Measurements from ENCODE around the gene ORAI3. TPM values are rescaled to one million over a fixed set of nuclear protein-coding genes. Genes with fewer than 3 reads are reported as not detected.

Gene ORAI3
- total and polyA plus RNA-seq, 2 of the 13 experiments (the other 11 are each of a cell fraction or from before 2014, with no cell fraction given), result 11.4 to 32.0 TPM

DNA sequence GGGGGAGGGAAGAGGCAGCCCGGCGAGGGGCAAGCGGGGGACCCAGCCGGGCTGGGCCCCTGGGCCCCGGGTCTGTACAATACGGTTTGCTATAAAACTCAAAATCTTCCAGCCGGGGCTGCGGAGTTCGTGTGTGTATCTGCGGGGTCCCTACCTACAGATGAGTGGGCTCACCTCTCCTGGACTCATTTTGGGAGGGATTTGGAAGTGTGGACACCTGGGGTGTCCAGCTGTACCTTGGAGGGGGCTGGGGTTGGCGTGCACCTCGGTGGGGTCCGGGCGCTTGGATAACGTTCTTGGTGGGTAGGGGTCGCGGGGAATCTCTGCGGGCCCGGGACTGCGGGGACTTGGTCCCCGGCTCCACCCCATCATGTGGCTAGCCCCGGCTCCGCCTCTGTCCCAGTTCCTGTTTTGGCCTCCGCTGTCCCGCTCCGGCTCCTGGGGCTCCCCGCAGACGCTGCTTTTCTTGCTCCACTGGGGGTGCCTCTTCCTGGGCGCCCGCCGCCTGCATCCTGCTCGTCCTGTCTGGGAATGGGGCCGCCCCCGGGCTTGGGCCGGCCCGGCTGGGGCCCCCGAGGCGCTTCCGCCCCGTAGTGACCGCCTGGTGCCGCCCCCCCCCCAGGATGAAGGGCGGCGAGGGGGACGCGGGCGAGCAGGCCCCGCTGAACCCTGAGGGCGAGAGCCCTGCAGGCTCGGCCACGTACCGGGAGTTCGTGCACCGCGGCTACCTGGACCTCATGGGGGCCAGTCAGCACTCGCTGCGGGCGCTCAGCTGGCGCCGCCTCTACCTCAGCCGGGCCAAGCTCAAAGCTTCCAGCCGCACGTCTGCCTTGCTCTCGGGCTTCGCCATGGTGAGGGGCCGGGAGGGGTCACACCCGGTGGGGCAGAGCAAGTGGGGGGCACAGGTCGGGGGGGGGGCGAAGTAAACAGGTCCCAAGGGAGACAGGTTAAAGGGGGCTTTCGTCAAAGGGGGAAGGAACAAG is at the start of gene ORAI3 (continued):
- TF ChIP-seq ZNF512B (CRISPR knock-in tag; IDR thresholded peaks at IDR 0.05; ENCODE audit: borderline replicate concordance), result no peak
- peak; percentile 74; the same call in 1 of the 2 replicates for TF ChIP-seq ZNF563 (CRISPR knock-in tag; IDR thresholded peaks at IDR 0.05)
- 0 out of 2 replicates have a peak, but pooled peaks have one; percentile 5 for TF ChIP-seq NRL (CRISPR knock-in tag; IDR thresholded peaks at IDR 0.05; ENCODE audit: borderline replicate concordance)
- TF ChIP-seq GABPB1 (CRISPR knock-in tag; IDR thresholded peaks at IDR 0.05), result peak; percentile 77; the same call in 1 of the 2 replicates
- TF ChIP-seq ZNF720 (CRISPR knock-in tag; IDR thresholded peaks at IDR 0.05), result no peak
- no peak for TF ChIP-seq ZNF773 (CRISPR knock-in tag; IDR thresholded peaks at IDR 0.05; ENCODE audit: borderline replicate concordance)
- TF ChIP-seq ZNF343 (CRISPR knock-in tag; IDR thresholded peaks at IDR 0.05), result no peak; the same call in 1 of the 2 replicates
- TF ChIP-seq BHLHE40 (IDR thresholded peaks at IDR 0.05; ENCODE audit: low read length), result no peak
- TF ChIP-seq, protein P1, sequence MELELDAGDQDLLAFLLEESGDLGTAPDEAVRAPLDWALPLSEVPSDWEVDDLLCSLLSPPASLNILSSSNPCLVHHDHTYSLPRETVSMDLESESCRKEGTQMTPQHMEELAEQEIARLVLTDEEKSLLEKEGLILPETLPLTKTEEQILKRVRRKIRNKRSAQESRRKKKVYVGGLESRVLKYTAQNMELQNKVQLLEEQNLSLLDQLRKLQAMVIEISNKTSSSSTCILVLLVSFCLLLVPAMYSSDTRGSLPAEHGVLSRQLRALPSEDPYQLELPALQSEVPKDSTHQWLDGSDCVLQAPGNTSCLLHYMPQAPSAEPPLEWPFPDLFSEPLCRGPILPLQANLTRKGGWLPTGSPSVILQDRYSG (CRISPR knock-in tag; IDR thresholded peaks at IDR 0.05), result 0 out of 2 replicates have a peak, but pooled peaks have one; percentile 30
- no peak for TF ChIP-seq ZNF672 (CRISPR knock-in tag; IDR thresholded peaks at IDR 0.05)
- 0 out of 2 replicates have a peak, but pooled peaks have one; percentile 35 for TF ChIP-seq HDAC1 (CRISPR knock-in tag; IDR thresholded peaks at IDR 0.05)
- TF ChIP-seq EEA1 (CRISPR knock-in tag; IDR thresholded peaks at IDR 0.05; ENCODE audit: borderline replicate concordance), result no peak
- TF ChIP-seq CBX1 (IDR thresholded peaks at IDR 0.05; ENCODE audit: low read depth), result no peak
- TF ChIP-seq TAF1 (CRISPR knock-in tag; IDR thresholded peaks at IDR 0.05), result peak; percentile 67
- TF ChIP-seq ZMYM4 (CRISPR knock-in tag; IDR thresholded peaks at IDR 0.05), result no peak
- 0 out of 2 replicates have a peak, but pooled peaks have one; percentile 48 for TF ChIP-seq ZBTB7B (CRISPR knock-in tag; IDR thresholded peaks at IDR 0.05)
- no peak for TF ChIP-seq ZKSCAN8 (CRISPR knock-in tag; IDR thresholded peaks at IDR 0.05; ENCODE audit: borderline replicate concordance)
- no peak for TF ChIP-seq MXD1 (CRISPR knock-in tag; IDR thresholded peaks at IDR 0.05)
- peak; percentile 74 for TF ChIP-seq SALL1 (CRISPR knock-in tag; IDR thresholded peaks at IDR 0.05)
- no peak for TF ChIP-seq RBAK (CRISPR knock-in tag; IDR thresholded peaks at IDR 0.05)
- TF ChIP-seq, protein P2, sequence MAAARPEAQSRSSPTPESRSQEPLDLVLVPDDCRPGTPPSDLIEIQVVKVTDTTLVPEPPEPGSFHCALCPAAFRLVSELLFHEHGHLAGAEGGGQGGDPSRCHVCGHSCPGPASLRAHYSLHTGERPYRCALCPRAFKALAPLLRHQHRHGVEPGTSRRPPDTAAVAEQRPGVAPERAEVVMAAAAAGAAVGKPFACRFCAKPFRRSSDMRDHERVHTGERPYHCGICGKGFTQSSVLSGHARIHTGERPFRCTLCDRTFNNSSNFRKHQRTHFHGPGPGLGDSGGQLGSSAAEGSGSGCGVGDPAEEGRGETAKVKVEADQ (CRISPR knock-in tag; IDR thresholded peaks at IDR 0.05; ENCODE audit: borderline replicate concordance), result 0 out of 2 replicates have a peak, but pooled peaks have one; percentile 43
- TF ChIP-seq HOXD1 (CRISPR knock-in tag; IDR thresholded peaks at IDR 0.05), result no peak
- TF ChIP-seq NR2F1 (CRISPR knock-in tag; IDR thresholded peaks at IDR 0.05), result no peak
- no peak for TF ChIP-seq ZNF772 (CRISPR knock-in tag; IDR thresholded peaks at IDR 0.05)
- TF ChIP-seq ZNF747 (CRISPR knock-in tag; IDR thresholded peaks at IDR 0.05; ENCODE audit: borderline replicate concordance), result 0 out of 2 replicates have a peak, but pooled peaks have one; percentile 75
